Stimulated activated CD8-positive, alpha-beta memory T cell treated with anti-CD3 and anti-CD28 coated beads, Interleukin-7, amount 100 ng/mL, for 4 hours (primary cell): ENCODE data around the gene WNT7A.

Source experiments
- DNase-seq, 2 donors: peaks; one replicate each; pipeline ENCODE4 v3.0.0-alpha.2; 2020; ENCODE audit warnings: low read depth in 2 of 2

WNT7A gene

GRCh38 chr3:13846238-13846637, 33.6 kb downstream of the WNT7A start:
- no peak for DNase-seq

GRCh38 chr3:13845806-13846205, 34.1 kb downstream of the WNT7A start:
- DNase-seq = no peak

GRCh38 chr3:13844911-13845310, 35.0 kb downstream of the WNT7A start:
- no peak for DNase-seq

- no peak for DNase-seq
Measured at GRCh38 chr3:13844286-13844685, 35.6 kb downstream of the WNT7A start.

GRCh38 chr3:13843351-13843750, 36.5 kb downstream of the WNT7A start:
- DNase-seq = no peak

GRCh38 chr3:13842226-13842625, 37.6 kb downstream of the WNT7A start:
- DNase-seq = no peak

- DNase-seq = no peak
Measured at GRCh38 chr3:13841826-13842225, 38.0 kb downstream of the WNT7A start.

GRCh38 chr3:13841141-13841540, 38.7 kb downstream of the WNT7A start:
- no peak for DNase-seq

DNA sequence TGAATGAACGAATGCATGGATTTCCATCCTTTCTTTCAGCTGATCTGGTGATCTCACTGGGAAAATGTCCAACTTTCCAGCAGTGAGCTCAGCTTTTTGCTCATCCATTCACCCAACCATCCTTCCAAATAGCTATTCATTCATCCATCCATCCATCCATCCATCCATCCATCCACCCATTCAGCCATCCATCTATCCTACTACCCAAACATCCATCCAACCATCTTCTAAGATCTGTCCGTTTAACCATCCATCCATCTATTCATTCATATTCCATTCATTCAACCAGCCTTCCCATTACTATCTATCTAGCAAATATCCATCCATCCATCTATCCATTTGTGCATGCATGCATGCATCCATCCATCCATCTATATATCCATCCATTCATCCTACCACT, 39.4 kb downstream of the WNT7A start:
- no peak for DNase-seq

GRCh38 chr3:13839726-13840340, 40.0 kb downstream of the WNT7A start:
- DNase-seq = no peak

- DNase-seq = no peak
Measured at GRCh38 chr3:13839253-13839652, 40.6 kb downstream of the WNT7A start.

- DNase-seq = no peak
Measured at GRCh38 chr3:13838421-13838820, 41.5 kb downstream of the WNT7A start.

DNA sequence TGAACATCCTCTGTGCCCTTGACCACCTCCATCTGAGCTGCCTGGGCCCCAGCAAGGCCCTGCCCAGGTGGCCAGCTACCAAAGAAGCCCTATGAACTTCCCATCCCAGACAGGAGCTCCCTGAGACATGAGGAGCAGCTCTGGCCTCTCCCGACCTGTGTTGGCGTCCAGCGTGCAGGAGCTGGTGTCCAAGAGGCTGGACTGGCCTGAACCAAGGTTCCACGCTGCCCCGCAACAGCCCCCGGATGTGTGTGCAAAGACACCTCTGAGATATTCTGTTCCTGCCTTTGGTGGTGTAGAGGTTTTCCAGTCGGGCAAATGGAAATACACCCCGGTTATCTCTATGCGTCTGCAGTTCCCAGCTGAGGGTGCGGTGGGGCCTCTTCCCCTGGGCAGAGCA, 42.1 kb downstream of the WNT7A start:
- no peak for DNase-seq

GRCh38 chr3:13836658-13837587, 42.9 kb downstream of the WNT7A start:
- no peak for DNase-seq

DNA sequence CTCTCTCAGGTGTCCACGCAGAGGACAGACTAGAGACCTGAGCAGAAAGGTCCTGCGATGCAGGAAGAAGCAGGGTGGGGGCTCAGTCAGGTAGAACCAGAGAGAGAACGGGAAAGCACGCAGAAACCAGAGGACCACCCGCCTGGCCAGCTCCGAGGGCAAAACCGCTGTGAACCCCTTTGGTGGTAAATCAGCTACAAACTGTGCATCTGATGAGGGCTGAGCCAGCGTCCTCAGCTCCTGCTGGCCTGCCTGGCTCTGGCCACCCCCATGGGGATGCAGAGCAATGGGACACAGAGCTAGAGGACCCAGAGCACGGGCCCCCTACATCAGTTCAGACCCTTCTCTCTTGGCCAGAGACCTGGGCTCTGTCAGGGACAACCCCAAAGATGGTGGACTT, 44.6 kb downstream of the WNT7A start:
- DNase-seq = no peak

DNA sequence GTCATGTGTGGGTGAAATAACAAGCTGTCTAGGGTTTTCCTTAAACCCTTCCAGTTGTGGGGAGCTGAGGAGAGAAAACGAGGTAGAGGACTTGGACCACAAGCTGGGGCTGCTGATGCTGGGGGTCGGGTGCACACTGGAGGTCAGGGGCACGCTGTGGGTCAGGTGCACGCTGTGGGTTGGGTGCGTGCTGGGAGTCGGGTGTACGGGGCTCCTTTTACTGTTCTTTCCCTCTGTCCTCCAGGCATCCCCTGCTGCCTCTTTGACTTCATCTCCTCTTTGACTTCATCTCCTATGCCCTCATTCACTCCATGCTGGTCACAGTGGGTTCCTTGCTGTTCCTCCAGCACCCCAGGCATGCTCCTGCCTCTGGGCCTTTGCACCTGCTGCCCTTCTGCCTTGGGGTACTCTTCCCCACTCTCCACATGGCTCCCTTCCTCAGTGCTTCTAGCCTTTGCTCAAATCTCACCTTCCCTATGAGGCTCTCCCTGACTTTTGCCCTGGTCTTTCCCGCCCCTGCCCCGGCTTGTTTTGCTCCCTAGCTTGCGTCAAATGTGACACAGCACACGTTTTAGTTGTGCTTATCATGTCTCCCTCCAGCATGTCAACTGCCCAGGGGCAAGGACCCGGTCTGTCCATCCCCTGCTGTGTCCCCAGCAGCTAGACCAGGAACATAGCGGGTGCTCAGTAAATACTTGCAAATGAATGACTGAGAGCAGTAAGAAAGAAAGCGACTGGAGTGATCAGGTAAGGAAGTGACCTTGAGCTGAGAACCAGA, 45.4 kb downstream of the WNT7A start:
- no peak for DNase-seq

DNA sequence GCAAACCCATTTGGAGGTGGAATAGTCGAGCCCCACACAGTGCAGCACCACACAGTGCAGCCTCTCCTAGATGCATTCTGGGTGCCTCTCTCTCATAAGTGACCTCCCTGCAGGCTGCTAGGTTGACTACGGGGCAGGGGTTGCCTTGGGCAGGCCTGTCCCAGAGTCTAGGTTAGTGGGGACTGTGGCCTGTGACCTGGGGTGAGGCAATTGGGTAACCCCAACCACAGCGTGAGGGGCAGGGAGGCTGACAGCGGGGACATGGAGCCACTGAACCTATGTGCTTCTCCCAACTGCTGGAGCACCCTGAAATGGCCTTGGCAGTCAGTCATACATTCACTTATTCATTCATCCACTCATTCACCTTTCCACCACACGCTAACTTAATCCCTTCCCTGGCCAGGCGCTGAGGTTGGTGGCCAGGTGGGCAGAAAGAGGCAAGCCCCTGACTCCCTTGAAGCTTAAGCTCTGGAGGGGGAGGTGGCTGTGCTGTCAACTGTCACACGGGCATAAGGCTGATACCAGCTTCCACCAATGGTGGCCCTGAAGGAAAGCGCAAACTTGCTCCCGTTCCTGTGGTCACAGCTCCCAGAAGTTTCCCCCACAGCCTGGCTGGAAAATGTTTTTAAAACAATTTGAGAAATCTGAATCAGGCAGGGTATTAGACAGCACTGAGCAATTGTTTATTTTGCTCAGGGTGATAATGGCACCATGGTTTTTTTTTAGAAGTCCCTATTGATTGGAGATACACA, 46.2 kb downstream of the WNT7A start:
- DNase-seq = no peak

DNA sequence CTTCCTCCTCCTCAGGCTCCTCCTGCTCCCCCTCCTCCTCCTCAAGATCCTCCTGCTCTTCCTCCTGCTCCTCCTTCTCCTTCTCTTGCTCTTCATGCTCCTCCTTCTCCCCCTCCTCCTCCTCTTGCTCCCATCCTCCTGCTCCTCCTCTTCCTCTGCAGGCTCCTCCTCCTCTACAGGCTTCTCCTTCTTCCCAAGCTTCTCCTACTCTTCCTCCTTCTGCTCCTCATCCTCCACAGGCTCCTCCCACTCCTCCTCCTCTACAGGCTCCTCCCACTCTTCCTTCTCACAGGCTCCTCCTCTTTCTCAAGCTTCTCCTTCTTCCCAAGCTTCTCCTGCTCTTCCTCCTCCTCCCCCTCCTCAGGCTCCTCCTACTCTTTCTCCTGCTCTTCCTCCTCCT, 47.7 kb downstream of the WNT7A start:
- DNase-seq = no peak

GRCh38 chr3:13831386-13831996, 48.4 kb downstream of the WNT7A start:
- DNase-seq = no peak

- DNase-seq = no peak
Measured at GRCh38 chr3:13829311-13829710, 50.6 kb downstream of the WNT7A start.

DNA sequence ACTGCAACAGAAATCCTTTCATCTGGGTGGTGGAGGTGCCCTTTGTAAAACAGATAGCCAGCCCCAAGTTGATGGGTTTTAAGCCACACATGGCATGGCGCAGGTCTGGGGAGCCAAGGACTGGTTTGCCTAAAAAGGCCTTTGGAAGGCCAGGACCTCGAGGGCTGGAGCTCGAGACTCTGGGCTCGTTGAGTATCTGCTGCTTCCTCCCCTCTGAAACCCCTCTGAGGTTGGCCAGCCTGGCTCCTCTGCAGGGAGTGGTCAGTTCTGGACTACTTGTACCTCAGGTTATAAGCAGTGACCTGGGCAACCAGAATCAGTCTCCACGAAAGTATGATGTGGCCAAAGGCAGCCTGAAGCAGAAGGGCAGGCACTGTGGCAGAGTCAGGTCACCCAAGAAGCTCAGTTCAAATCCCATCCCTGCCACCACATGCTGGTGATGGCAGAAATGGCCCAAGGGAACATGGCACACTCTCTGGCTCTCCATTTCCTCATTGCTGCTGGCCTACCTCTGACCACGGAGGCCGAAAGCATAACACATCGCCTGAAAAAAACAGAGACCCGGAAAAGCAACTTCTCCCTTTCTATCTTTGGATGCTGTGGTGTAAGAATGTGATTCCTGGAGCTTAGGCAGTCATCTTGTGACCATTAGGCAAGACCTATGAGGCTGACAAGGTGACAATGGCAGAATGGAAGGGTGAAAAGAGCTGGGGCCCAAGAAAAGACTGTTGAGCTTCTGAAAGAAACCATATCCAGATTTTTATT, 51.2 kb downstream of the WNT7A start:
- no peak for DNase-seq
